Thyroid gland (tissue), 4 donors: Measurements from ENCODE around the gene FAM53B. TPM values are rescaled to one million over a fixed set of nuclear protein-coding genes. Genes with fewer than 3 reads are reported as not detected.
A peak's percentile ranks its signal among the peaks of the same experiment; 100 is the strongest.
"Not testable (repeated sequence)": the region's sequence is repeated elsewhere in the genome, so short reads cannot be mapped to it uniquely, and the experiment has no call there.

ENCODE experiments used
- DNase-seq, 2 donors: peaks; one replicate each; pipeline ENCODE4 v3.0.0-alpha.2; 2019
- H3K27ac ChIP-seq, 3 donors: fragments of 200-600 bp; sonication (generic); 1 replicate in 2 of 3; 2 replicates in 1 of 3; pipeline ENCODE4 v1.5.1; 2016 to 2019; ENCODE audit warnings: mild to moderate bottlenecking in 1 of 3, moderate library complexity in 1 of 3
- H3K27me3 ChIP-seq: fragments of 200-600 bp; sonication (generic); one replicate; pipeline ENCODE4 v1.5.1; 2019
- H3K36me3 ChIP-seq, 2 donors: fragments of 200-600 bp; sonication (generic); one replicate each; pipeline ENCODE4 v1.5.1; 2016 to 2019
- H3K4me1 ChIP-seq, 2 donors: fragments of 200-600 bp; sonication (generic); one replicate each; pipeline ENCODE4 v1.5.1; 2017 to 2019
- H3K4me3 ChIP-seq, 3 donors: fragments of 200-600 bp; sonication (generic); replicated peaks in 1 of 3; 1 replicate in 2 of 3; 2 replicates in 1 of 3; pipeline ENCODE4 v1.5.1; 2016; ENCODE audit warnings: mild to moderate bottlenecking in 1 of 3
- H3K9me3 ChIP-seq: fragments of 200-600 bp; sonication (generic); one replicate; pipeline ENCODE4 v1.5.1; 2017
- CTCF ChIP-seq, 6 experiments: fragments of 200-600 bp in 3 of 6; fragments of 450-650 bp in 3 of 6; sonication (generic) in 3 of 6; IDR thresholded peaks; one replicate each; pipeline ENCODE4 v1.5.1; 2016 to 2019; ENCODE audit warnings: antibody characterized with exemption in 6 of 6, mild to moderate bottlenecking in 2 of 6, inconsistent platforms in 1 of 6, moderate library complexity in 1 of 6
- POLR2A ChIP-seq, 2 donors: fragments of 450-650 bp; IDR thresholded peaks; one replicate each; pipeline ENCODE4 v1.6.1; 2017; ENCODE audit warnings: antibody characterized with exemption in 2 of 2, mild to moderate bottlenecking in 2 of 2, moderate library complexity in 1 of 2
- WGBS, 2 donors: methylation state at CpG; one replicate each; pipeline ENCODE4 v1.1.5; 2017; 5-methylcytosine and 5-hydroxymethylcytosine counted together
- intact Hi-C: fragments of 100-400 bp; cut with DNase I; formaldehyde crosslinking; loops from one replicate; pipeline ENCODE4 v1.15.1; 2023
- total RNA-seq, 4 donors: library from RNA; depleted of rRNA; stranded (reverse); fragments of >200 nt; gene quantifications; one replicate each; pipeline ENCODE4 v1.2.3, GENCODE V29; 2016

FAM53B gene
- total RNA-seq, 4 donors from 2014 or later: 37.6 to 96.3 (median 80.4) TPM

GRCh38 chr10:124588736-124589490, 155.3 kb downstream of the FAM53B start:
- TF ChIP-seq CTCF (IDR thresholded peaks at IDR 0.05): no peak
- H3K9me3 ChIP-seq: no peaks in the 10 kb centered on the region
- 57 to 68% methylated on average over 12 to 15 of the region's 15 CpGs for WGBS, 2 donors
- intact Hi-C loops: no loop called here
- no peaks in the 10 kb centered on the region for H3K36me3 ChIP-seq
- peak overlapping the region in 2 of 3 donors; percentile 56 to 67 for H3K27ac ChIP-seq
- H3K4me1 ChIP-seq: peaks cover 14 to 26% of the 10 kb centered on the region in 2 donors
- no peaks in the 10 kb centered on the region for H3K27me3 ChIP-seq
- DNase-seq: peak; percentile 57
- H3K4me3 ChIP-seq: no peak overlapping the region

- 85 to 90% methylated on average over 6 of the region's 6 CpGs for WGBS, 2 donors
- H3K27ac ChIP-seq: peak overlapping the region in 2 of 3 donors; percentile 56 to 67
- intact Hi-C loops, DNase-seq, H3K27me3 ChIP-seq, H3K9me3 ChIP-seq, H3K36me3 ChIP-seq, H3K4me3 ChIP-seq: not testable (repeated sequence)
- H3K4me1 ChIP-seq: peaks cover 11 to 20% of the 10 kb centered on the region in 2 donors
These were observed 155.8 kb downstream of the FAM53B start for GRCh38 chr10:124588341-124588735.

DNA sequence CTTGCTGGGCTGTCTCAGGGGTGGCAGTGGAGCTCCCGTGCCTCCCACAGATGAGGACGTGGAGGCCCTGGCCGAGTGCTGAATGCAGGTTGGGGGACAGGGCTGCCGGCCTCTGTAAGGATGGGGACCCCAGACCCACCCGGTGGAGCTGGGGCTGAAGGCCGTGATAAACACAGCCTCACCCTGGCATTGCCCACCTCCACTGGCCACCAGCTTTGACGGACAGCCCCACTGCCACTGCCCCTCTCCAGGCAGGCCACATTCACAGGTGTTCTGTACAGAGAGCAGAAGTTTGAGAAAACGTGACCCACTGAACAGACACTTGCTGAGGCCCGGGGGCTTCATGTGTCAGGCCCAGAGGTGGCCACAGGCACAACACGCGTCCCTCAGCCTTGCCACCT, 156.4 kb downstream of the FAM53B start:
- Histone ChIP-seq H3K27ac (peak overlapping the region in 2 of 3 donors; percentile 56 to 67), H3K4me3 (no peak overlapping the region), H3K9me3 (no peaks in the 10 kb centered on the region), H3K27me3 (no peaks in the 10 kb centered on the region), H3K36me3 (no peaks in the 10 kb centered on the region), H3K4me1 (peaks cover 9 to 18% of the 10 kb centered on the region in 2 donors)
- intact Hi-C loops: no loop called here
- 94 to 98% methylated on average over 11 of the region's 11 CpGs for WGBS, 2 donors
- TF ChIP-seq CTCF (IDR thresholded peaks at IDR 0.05) (no peak), POLR2A (IDR thresholded peaks at IDR 0.05) (no peak)
- DNase-seq: no peak

DNA sequence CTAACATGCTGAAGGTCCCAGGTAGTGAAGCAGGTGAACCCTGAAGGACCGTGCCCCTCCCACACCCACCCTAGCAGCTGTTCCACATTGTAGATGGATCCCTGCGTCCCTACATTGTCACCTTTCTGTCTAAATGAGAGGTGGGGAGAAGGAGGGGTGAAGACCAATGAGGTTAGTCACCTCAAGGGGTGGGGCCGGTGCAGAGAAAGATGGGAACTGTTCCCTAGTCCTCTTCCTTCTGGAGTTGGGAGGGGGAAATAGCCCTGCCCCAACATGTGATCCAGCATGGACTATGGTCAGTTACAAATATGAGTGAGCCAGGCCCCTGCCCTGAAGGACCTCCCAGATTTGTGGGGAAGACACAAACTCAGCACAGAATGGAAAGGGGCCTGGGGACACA, 158.0 kb downstream of the FAM53B start:
- DNase-seq: no peak
- no peak overlapping the region for H3K4me3 ChIP-seq
- no peaks in the 10 kb centered on the region for H3K36me3 ChIP-seq
- intact Hi-C loops: no loop called here
- H3K27me3 ChIP-seq: no peaks in the 10 kb centered on the region
- H3K4me1 ChIP-seq: peaks cover 9 to 18% of the 10 kb centered on the region in 2 donors
- no peaks in the 10 kb centered on the region for H3K9me3 ChIP-seq
- TF ChIP-seq CTCF (IDR thresholded peaks at IDR 0.05): no peak
- no peak overlapping the region for H3K27ac ChIP-seq
- 96 to 100% methylated on average over 3 of the region's 3 CpGs for WGBS, 2 donors

DNA sequence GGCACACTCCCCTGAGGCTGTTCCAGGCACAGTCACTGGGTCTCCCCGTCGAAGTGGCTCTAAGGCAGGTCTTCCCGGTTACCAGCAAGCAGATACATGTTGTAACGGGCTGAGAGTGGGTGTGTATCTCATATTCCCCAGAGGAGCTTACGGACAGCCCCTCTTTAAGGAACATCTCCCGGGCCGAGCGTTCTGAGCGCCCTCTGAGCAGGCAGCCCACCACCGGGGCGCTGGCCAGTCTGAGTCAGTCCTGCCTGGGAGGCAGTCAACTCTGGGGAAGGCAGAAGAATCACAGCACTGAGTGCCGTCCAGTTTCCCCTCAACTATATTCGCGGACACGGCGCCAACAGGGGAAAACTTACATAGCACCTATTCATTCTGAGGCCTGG, 165.2 kb downstream of the FAM53B start:
- Histone ChIP-seq H3K36me3 (no peaks in the 10 kb centered on the region), H3K27ac (peak overlapping the region in 2 of 3 donors; percentile 12 to 43), H3K4me3 (no peak overlapping the region), H3K27me3 (no peaks in the 10 kb centered on the region), H3K9me3 (no peaks in the 10 kb centered on the region), H3K4me1 (peaks cover 0 to 9% of the 10 kb centered on the region in 2 donors)
- TF ChIP-seq CTCF (IDR thresholded peaks at IDR 0.05) (no peak), POLR2A (IDR thresholded peaks at IDR 0.05) (no peak)
- DNase-seq: peak; percentile 56 to 57
- intact Hi-C loops: no loop called here
- 78 to 88% methylated on average over 4 to 13 of the region's 16 CpGs for WGBS, 2 donors
